Renal cortex interstitium (tissue), 11 donors: ENCODE measurements around the gene TIE1. TPM values are rescaled to one million over a fixed set of nuclear protein-coding genes. Genes with fewer than 3 reads are reported as not detected.

ENCODE experiments used
- DNase-seq, 11 donors: peaks; one replicate each; pipeline ENCODE4 v3.0.0-alpha.2; 2013; ENCODE audit warnings: low read depth in 9 of 11, low spot score in 4 of 11; ENCODE audit errors: extremely low read depth in 1 of 11
- polyA plus RNA-seq, 3 donors: library from polyadenylated mRNA; unstranded; fragments of 120-200 nt; gene quantifications; one replicate each; pipeline ENCODE4 v1.2.1, GENCODE V29; 2013; ENCODE audit not compliant: insufficient read length in 3 of 3

Gene TIE1
- polyA plus RNA-seq, 3 donors: 39.5 to 62.5 (median 55.4) TPM

GRCh38 chr1:43319766-43320165, 19.0 kb downstream of the TIE1 start:
- no peak for DNase-seq

GRCh38 chr1:43321331-43321891, 20.6 kb downstream of the TIE1 start:
- no peak for DNase-seq

GRCh38 chr1:43322506-43322905, 21.7 kb downstream of the TIE1 start:
- DNase-seq: no peak

GRCh38 chr1:43324810-43325209, 24.0 kb downstream of the TIE1 start:
- no peak for DNase-seq

GRCh38 chr1:43325381-43325780, 24.6 kb downstream of the TIE1 start:
- DNase-seq: no peak

- no peak for DNase-seq
These were observed 26.9 kb downstream of the TIE1 start for GRCh38 chr1:43327549-43328292.

- peak in 1 of 11 donors; percentile 23 for DNase-seq
These were observed 29.4 kb downstream of the TIE1 start for GRCh38 chr1:43329995-43330751.

GRCh38 chr1:43331688-43332087, 30.9 kb downstream of the TIE1 start:
- no peak for DNase-seq

- DNase-seq: no peak
These were observed 33.8 kb downstream of the TIE1 start for GRCh38 chr1:43334453-43335205.

GRCh38 chr1:43337588-43337987, 36.8 kb downstream of the TIE1 start, which contains the start of gene MPL:
MPL (plus strand) TSS chr1:43337818; CDS start chr1:43337849, 31 bp downstream.
- no peak for DNase-seq

GRCh38 chr1:43338001-43338400, 37.2 kb downstream of the TIE1 start:
- DNase-seq: no peak

GRCh38 chr1:43339584-43340232, 38.9 kb downstream of the TIE1 start:
- DNase-seq: no peak

GRCh38 chr1:43340559-43340958, 39.8 kb downstream of the TIE1 start:
- DNase-seq: no peak

GRCh38 chr1:43344267-43344850, 43.6 kb downstream of the TIE1 start:
- DNase-seq: no peak

- no peak for DNase-seq
These were observed 44.3 kb downstream of the TIE1 start for GRCh38 chr1:43345120-43345519.

- no peak for DNase-seq
These were observed 45.9 kb downstream of the TIE1 start for GRCh38 chr1:43346636-43347035.

- peak in 2 of 11 donors; percentile 12 to 25 for DNase-seq
These were observed 47.6 kb downstream of the TIE1 start for GRCh38 chr1:43348343-43348808.

GRCh38 chr1:43348809-43349593, 48.2 kb downstream of the TIE1 start:
- peak; percentile 48 to 84 (median 75) for DNase-seq
